ENCODE data around the gene LMCD1.

DNA sequence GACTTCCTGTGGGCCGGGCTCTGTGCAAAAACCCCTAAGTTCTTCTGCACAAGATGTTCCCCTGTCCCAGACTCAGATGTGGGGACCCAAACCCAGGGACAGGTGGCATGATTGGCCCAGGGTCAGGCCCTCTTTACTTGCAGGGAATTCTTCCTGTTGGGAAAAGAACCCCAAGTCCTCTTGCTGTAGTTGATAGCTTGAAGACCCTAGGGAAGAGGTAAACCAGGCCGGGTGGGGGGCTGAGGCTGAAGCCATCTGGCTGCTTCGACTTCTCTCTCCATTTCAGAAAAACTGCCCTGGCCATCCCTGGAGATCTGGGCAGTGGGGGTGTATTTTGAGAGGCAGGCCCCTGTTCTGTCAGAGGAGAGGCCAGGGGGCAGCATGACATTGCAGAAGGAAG lies 119.5 kb downstream of the LMCD1 start:
- TF ChIP-seq, protein P1, sequence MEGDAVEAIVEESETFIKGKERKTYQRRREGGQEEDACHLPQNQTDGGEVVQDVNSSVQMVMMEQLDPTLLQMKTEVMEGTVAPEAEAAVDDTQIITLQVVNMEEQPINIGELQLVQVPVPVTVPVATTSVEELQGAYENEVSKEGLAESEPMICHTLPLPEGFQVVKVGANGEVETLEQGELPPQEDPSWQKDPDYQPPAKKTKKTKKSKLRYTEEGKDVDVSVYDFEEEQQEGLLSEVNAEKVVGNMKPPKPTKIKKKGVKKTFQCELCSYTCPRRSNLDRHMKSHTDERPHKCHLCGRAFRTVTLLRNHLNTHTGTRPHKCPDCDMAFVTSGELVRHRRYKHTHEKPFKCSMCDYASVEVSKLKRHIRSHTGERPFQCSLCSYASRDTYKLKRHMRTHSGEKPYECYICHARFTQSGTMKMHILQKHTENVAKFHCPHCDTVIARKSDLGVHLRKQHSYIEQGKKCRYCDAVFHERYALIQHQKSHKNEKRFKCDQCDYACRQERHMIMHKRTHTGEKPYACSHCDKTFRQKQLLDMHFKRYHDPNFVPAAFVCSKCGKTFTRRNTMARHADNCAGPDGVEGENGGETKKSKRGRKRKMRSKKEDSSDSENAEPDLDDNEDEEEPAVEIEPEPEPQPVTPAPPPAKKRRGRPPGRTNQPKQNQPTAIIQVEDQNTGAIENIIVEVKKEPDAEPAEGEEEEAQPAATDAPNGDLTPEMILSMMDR (IDR thresholded peaks at IDR 0.05): no peak
- TF ChIP-seq ELF1 (IDR thresholded peaks at IDR 0.05): no peak
- TF ChIP-seq FOXJ3 (CRISPR knock-in tag; IDR thresholded peaks at IDR 0.05): no peak
- TF ChIP-seq USF1 (IDR thresholded peaks at IDR 0.05; ENCODE audit: borderline replicate concordance, low read depth): no peak
- TF ChIP-seq, protein P2, sequence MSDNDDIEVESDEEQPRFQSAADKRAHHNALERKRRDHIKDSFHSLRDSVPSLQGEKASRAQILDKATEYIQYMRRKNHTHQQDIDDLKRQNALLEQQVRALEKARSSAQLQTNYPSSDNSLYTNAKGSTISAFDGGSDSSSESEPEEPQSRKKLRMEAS (IDR thresholded peaks at IDR 0.05; ENCODE audit: low read depth): no peak
- no peak for TF ChIP-seq POLR2AphosphoS5 (IDR thresholded peaks at IDR 0.05; ENCODE audit: low read depth, low read length)
- TF ChIP-seq JUND (IDR thresholded peaks at IDR 0.05): no peak
- TF ChIP-seq, protein P3, sequence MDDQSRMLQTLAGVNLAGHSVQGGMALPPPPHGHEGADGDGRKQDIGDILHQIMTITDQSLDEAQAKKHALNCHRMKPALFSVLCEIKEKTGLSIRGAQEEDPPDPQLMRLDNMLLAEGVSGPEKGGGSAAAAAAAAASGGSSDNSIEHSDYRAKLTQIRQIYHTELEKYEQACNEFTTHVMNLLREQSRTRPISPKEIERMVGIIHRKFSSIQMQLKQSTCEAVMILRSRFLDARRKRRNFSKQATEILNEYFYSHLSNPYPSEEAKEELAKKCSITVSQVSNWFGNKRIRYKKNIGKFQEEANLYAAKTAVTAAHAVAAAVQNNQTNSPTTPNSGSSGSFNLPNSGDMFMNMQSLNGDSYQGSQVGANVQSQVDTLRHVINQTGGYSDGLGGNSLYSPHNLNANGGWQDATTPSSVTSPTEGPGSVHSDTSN (IDR thresholded peaks at IDR 0.05): no peak
- TF ChIP-seq TAF1 (IDR thresholded peaks at IDR 0.05; ENCODE audit: borderline replicate concordance, low read depth, low read length): no peak
